HG02870 (cell line): Measurements from ENCODE around the gene MRPL43.
A peak's percentile ranks its signal among the peaks of the same experiment; 100 is the strongest.

Experiments used
- ATAC-seq: cut with Tn5 transposase; IDR thresholded peaks from one replicate; pipeline ENCODE4 v1.9.1; 2021; ENCODE audit warnings: mild to moderate bottlenecking, moderate library complexity; ENCODE audit not compliant: unreplicated experiment

MRPL43 gene

DNA sequence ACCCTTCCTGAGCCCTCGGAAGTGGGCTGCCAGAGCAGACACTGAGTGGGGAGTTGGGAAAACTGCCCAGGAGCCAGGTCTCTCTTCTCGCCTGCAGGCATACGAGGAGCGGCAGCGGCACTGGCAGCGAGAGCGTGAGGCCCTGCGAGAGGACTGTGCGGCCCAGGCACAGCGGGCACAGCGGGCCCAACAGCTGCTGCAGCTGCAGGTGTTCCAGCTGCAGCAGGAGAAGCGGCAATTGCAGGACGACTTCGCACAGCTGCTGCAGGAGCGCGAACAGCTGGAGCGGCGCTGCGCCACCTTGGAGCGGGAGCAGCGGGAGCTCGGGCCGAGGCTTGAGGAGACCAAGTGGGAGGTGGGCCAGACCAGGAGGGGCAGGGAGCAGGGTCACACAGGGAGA is 18.1 kb upstream of the MRPL43 start:
- ATAC-seq: no peak

DNA sequence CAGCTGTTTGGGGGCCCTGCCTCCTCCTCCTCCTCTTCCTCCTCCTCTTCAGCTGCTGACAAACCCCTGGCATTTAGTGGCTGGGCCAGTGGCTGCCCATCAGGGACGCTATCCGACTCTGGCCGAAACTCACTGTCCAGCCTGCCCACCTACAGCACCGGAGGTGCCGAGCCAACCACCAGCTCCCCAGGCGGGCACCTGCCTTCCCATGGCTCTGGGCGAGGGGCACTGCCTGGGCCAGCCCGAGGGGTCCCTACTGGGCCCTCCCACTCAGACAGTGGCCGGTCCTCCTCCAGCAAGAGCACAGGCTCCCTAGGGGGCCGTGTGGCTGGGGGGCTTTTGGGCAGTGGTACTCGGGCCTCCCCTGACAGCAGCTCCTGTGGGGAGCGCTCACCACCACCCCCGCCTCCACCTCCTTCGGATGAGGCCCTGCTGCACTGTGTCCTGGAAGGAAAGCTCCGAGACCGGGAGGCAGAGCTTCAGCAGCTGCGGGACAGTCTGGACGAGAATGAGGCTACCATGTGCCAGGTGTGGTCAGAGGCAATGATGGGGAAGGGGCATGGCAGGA is 16.4 kb upstream of the MRPL43 start:
- no peak for ATAC-seq

GRCh38 chr10:101002456-101002855 is 15.2 kb upstream of the MRPL43 start:
- ATAC-seq: no peak

GRCh38 chr10:101001659-101002035 is 14.3 kb upstream of the MRPL43 start:
- ATAC-seq: no peak

DNA sequence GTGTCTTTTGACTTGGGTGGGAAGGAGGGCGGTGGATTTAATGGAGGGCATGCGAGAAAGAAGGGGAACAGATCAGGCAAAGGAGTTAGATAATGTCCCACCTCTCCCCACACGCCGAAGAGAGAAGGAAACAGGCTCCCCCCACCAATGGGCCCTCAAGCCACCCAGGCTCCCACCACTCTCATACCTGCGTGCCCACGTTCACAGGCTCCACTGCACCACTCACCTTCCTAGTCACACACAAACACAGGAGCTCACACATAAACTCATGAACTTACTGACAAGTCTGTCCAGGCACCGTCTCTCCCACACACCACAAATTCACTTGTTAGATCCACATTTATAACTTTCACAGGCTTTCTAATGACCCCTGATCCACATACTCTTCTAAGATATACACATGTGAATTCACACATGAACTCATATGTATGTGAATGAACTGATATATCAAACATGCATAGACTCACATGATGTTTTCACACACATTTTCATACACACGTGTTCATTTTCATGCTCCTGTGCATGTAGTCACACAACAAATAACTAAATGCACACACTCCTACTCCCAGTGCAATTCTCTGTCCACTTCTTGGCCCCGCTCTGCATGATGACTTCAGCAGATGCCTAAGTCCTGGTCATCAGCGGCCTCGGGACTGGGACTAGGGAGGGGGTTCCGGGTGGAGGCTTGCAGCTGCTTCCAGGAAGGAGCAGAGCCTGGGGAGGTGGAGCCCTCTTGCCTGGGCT is 13.8 kb upstream of the MRPL43 start:
- no peak for ATAC-seq

DNA sequence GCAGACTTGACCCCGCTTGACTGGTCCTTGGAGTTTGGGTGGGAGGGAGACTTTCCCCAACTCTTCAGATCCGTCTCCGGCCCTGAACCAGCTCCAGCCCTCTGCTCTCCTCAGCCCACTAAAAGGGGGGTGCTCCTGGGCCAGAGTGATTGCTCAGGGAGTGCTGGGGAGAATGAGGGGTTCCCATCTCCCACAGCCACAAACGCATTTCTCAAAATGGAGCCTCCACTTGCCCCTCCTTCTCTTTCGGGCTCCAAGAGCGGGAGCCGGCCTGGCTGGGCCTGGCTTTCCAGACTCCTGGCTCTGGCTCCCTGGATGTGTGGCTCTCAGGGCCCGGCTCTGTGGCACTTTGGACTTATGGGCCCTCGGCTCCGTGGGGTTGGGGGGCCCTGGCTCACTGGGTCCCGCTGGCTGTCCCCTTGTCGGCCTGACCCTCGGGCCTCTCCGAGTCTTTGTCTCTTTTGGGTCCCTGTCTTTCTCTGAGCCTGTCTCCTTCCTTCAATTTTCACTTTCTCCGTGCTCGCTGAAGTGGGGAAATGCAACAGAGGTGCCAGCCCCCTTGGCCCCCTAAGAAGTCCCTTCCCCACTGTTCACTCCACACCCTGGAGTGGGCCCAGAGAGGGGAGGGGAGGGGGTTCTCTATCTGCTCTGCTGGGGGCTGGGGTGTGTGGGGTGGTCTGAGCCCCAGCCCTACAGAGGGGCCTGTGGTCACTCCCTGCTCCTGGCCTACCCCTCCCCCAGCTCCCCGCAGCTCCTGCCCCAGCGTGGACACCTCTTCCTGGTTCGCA is 13.0 kb upstream of the MRPL43 start:
- ATAC-seq: no peak

DNA sequence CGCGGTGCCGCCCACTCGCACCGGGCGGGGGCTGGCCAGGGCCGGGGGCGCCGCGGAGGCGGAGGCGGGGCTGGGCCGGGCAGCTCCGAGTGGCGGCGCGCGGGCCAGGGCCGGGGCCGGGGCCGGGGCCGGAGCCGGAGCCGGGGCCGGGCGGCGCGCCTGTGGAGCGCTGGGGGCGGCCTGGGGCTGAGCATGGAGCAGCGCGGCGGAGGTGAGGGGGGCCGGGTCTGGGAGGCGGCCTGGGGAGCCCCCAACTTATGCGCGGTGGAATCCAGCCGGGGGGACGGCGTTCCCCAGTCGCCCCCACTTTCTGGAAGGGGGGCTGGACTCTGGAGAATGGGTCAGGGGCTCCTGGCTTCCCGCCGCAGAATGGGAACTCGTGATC is 12.4 kb upstream of the MRPL43 start, which contains the start of gene LZTS2:
Gene LZTS2, plus strand, starts transcription at position 67 of the 385 bp plus-strand sequence. CDS start 2,731 bp downstream, outside the sequence.
- ATAC-seq: no peak

- ATAC-seq: peak; percentile 39
Observed at GRCh38 chr10:100998991-100999741, 11.9 kb upstream of the MRPL43 start.

- no peak for ATAC-seq
Observed at GRCh38 chr10:100998183-100998990, 11.1 kb upstream of the MRPL43 start.

GRCh38 chr10:100997360-100998182 is 10.3 kb upstream of the MRPL43 start:
- ATAC-seq: no peak

GRCh38 chr10:100996678-100997359 is 9.5 kb upstream of the MRPL43 start:
- ATAC-seq: no peak

DNA sequence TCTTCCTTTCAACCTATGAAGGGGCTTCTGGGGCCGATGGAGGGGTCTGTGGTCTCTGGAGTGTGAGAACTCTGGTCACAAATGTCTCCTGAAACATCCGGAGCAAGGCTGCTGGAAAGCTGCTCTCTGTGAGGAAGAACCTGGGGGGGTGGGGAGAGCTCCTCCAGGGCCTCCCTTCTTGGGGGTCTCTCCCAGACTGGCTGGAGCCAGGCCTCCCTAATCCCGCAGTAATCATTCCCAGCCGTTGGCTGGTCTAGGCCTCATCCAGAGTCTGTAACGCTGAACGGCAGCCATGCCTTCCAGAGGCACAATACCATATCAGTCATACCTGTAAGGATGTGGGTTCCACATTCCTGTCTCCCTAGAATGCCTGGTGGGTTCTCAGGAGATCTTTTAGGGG is 7.9 kb upstream of the MRPL43 start:
- ATAC-seq: no peak

DNA sequence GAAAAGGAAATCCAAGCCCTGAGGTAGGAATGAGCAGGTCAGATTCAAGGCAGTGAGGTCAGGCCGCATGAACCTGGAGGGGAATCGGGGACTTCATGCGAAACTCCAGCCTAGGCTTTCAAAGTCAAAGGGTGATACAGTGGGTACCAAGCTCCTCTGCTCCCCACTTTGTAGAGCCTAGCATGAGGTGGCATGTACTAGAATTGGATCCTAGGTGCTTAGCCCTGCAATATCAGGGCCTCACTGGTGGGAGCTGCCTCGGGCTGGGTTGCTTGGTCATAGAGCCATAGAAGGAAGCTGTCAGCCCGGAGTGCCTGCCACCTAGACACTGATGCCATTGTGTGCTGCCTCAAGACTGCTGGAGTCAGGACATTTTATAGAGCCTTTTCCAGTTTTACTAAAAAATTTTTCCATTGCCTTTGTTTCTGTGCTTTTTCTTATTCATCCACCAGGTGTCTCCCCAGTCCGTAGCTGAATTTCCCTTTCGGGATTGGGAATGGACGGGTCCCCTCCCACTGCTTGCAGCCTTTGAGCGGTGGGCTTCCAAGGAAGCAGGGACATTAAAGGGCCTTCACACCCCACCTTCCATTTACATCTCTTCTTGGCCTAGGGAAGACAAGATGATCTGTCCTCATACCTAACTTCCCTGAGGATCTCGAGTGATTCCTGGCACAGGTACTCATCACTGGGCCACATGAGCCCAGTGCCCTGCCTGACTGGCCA is 6.8 kb upstream of the MRPL43 start:
- ATAC-seq: no peak

DNA sequence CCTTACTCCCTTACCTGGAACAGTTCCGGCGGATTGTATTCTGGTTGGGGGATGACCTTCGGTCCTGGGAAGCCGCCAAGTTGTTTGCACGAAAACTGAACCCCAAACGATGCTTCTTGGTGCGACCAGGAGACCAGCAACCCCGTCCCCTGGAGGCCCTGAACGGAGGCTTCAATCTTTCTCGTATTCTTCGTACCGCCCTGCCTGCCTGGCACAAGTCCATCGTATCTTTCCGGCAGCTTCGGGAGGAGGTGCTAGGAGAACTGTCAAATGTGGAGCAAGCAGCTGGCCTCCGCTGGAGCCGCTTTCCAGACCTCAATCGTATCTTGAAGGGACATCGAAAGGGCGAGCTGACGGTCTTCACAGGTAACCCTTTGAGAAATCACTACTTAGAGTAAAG is 1.8 kb upstream of the MRPL43 start:
- ATAC-seq: no peak

- no peak for ATAC-seq
Observed at GRCh38 chr10:100988166-100988565, 869 bp upstream of the MRPL43 start.

DNA sequence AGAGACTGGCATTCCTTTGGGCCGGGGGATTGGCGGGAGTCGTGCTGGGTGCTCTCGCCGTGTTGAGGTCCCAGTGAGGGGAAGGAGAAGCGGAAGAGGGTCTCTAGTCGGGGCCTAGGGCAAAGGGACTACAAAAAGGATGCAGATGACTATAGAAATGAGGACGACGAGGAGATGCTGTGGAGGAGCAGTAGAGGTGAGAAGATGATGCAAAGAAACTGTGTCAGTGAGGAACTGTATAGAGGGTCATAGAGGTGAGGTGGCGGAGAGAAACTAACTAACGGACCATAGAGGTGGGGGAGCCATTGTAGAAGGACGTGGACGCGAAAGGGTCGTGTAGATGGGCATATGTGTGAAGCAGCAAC is 370 bp upstream of the MRPL43 start:
- no peak for ATAC-seq

DNA sequence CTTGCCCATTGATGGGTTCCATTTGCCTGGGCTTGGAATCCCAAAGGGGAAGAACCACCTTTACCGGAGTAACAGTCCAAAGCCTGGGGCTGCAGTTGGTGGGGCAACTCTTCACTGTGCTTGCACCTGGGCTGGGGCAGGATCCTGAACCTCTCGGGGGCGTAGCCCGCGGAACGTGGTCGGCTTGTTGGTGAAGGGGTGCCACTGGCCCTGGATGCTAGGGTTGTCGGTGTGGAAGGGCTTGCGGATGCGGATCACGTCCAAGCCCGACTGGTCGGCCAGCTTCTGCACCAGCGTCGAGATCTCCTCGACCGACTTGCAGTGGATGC is 710 bp downstream of the MRPL43 start:
- ATAC-seq: no peak

DNA sequence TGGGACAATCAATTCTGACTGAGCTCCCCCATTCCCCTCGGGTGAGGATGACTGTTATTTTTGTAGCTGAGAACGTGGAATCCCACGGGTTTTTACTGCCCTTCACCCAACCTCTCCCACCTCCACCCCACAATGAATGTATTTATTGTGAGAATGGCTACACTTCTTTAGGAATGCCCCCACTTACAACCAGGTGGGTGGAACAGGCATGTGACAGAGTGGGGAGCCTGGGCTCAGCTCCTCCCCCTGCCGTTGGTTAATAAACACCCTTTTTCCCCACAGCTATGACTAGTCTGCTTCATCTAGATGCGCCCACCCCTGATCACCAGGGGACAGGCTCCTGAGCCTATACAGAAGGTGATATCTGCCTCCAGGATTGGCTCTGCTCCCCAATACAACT is 2.0 kb downstream of the MRPL43 start:
- ATAC-seq: no peak
